ENCODE measurements around the gene OMD. TPM values are rescaled to one million over a fixed set of nuclear protein-coding genes. Genes with fewer than 3 reads are reported as not detected.

Gene OMD, protein sequence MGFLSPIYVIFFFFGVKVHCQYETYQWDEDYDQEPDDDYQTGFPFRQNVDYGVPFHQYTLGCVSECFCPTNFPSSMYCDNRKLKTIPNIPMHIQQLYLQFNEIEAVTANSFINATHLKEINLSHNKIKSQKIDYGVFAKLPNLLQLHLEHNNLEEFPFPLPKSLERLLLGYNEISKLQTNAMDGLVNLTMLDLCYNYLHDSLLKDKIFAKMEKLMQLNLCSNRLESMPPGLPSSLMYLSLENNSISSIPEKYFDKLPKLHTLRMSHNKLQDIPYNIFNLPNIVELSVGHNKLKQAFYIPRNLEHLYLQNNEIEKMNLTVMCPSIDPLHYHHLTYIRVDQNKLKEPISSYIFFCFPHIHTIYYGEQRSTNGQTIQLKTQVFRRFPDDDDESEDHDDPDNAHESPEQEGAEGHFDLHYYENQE
- total RNA-seq (2021; fragmentation: NEBNext Ultra II Directional; extraction: Animal tissue kit (Norgen Biotek cat#: 25700)) (not detected in 2 replicates), polyA plus RNA-seq (2011; rRNA removed) (not detected in 2 replicates), polyA minus RNA-seq (2011; rRNA and poly(A)+ RNA removed) (not detected in 2 replicates)
- polyA plus RNA-seq (2011; cell fraction: cytosol; rRNA removed) = not detected
- not detected for polyA plus RNA-seq (2011; cell fraction: nucleus; rRNA removed)
- polyA plus RNA-seq (2012, experiment 1 of 2) = 0.06 TPM in 1 of 4 replicates, not detected in the others
- polyA plus RNA-seq (2012, experiment 2 of 2) = not detected
- polyA plus RNA-seq (2013, experiment 1 of 2) = not detected
- polyA plus RNA-seq (2013, experiment 2 of 2) = not detected
- not detected for polyA minus RNA-seq (2011; cell fraction: cytosol; rRNA and poly(A)+ RNA removed)
- not detected for polyA minus RNA-seq (2011; cell fraction: nucleus; rRNA and poly(A)+ RNA removed)
- long read RNA-seq, experiment 1 = 0 reads
- long read RNA-seq, experiment 2 = 0 reads

DNA sequence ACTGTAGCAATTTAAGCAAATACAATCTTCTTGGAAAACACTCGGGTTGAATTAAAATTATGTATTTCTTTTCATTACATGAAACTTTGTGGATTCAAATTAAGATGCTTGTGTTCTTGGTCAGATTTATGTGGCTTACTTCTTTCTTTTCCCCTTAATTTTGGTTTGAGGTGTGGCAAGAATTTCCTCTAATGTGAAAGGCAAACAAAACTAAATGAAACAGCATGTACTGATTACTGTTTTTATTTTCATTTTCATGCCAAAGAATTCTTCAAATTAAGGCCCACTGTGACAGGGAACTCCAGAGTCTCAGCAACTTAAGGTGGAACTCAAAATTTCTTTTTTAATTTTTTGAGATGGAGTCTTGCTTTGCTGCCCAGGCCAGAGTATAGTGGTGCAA lies at the start of gene OMD:
OMD (minus strand) TSS at position 132 of the 400 bp plus-strand sequence. CDS start 6,913 bp downstream, outside the sequence.
- Histone ChIP-seq H2AK5ac (ENCODE audit: low read depth, low read length) (no peak within 1 kb of the TSS), H3K79me2 (ENCODE audit: control insufficient read depth in 1 of 2, insufficient read depth in 2 of 2, low read length in 2 of 2) (no peaks in the 10 kb centered on the region), H3K18ac (ENCODE audit: extremely low read depth, low read length) (no peak within 1 kb of the TSS), H3K27me3 (replicated peaks in 1 of 4; ENCODE audit: control insufficient read depth in 3 of 4, extremely low read depth in 1 of 4, insufficient read depth in 3 of 4, low read length in 3 of 4) (no peaks in the 10 kb centered on the region), H3K4me1 (replicated peaks in 1 of 4; ENCODE audit: control insufficient read depth in 3 of 4, insufficient read depth in 4 of 4, low read length in 3 of 4) (peaks cover 0 to 2% (median 0%) of the 10 kb centered on the region in 4 experiments; a peak in 1 of 7 replicates), H3K23me2 (ENCODE audit: low read depth, low read length) (no peaks in the 10 kb centered on the region), H3K23ac (ENCODE audit: insufficient read length) (no peak within 1 kb of the TSS), H3K79me1 (ENCODE audit: low read depth, low read length) (no peaks in the 10 kb centered on the region; the same call in 1 of the 2 replicates), H4K5ac (ENCODE audit: insufficient read length, low read depth, low read length) (no peak within 1 kb of the TSS), H2BK12ac (ENCODE audit: low read depth, low read length) (no peak within 1 kb of the TSS), H3K9ac (replicated peaks in 1 of 4; ENCODE audit: extremely low read depth in 1 of 4, low read depth in 3 of 4, low read length in 3 of 4) (no peak within 1 kb of the TSS), H3K4me3 (ENCODE audit: extremely low read depth in 1 of 4, insufficient read depth in 2 of 4, low read depth in 3 of 4, low read length in 4 of 4) (no peak within 1 kb of the TSS), H2BK15ac (ENCODE audit: low read length) (no peak within 1 kb of the TSS), H3K4me2 (ENCODE audit: insufficient read depth in 1 of 2, low read depth in 2 of 2, low read length in 2 of 2) (no peak within 1 kb of the TSS), H2BK120ac (replicated peaks; ENCODE audit: low read depth, low read length) (no peak within 1 kb of the TSS), H2AFZ (ENCODE audit: low read length) (no peak within 1 kb of the TSS), H4K20me1 (replicated peaks in 1 of 2; ENCODE audit: control insufficient read depth in 1 of 2, insufficient read depth in 2 of 2, low read length in 2 of 2) (no peaks in the 10 kb centered on the region), H3K56ac (replicated peaks; ENCODE audit: insufficient read length, low read depth, low read length) (no peak within 1 kb of the TSS), H3K9me3 (ENCODE audit: insufficient read depth in 2 of 2, low read depth in 1 of 2, low read length in 1 of 2) (no peaks in the 10 kb centered on the region), H3K14ac (ENCODE audit: insufficient read length) (no peak within 1 kb of the TSS), H2BK5ac (ENCODE audit: low read depth, low read length) (no peak within 1 kb of the TSS), H2BK20ac (ENCODE audit: low read length) (no peak within 1 kb of the TSS), H3K4ac (replicated peaks; ENCODE audit: insufficient read length, low read depth, low read length) (no peak within 1 kb of the TSS), H3K27ac (ENCODE audit: low read depth, low read length) (no peak within 1 kb of the TSS), H3K36me3 (ENCODE audit: control insufficient read depth in 2 of 4, insufficient read depth in 4 of 4, low read length in 3 of 4) (no peaks in the 10 kb centered on the region), H4K8ac (ENCODE audit: extremely low read depth, insufficient read depth, low read length) (no peak within 1 kb of the TSS), H4K91ac (replicated peaks; ENCODE audit: insufficient read length, low read length) (no peak within 1 kb of the TSS)
- ChIA-PET CTCF (ENCODE audit: partially characterized antibody) (interaction anchor here (1.7 kb wide), 1 partner anchor 13 kb away, joined by 4 read pairs; no protein-coding TSS in a partner anchor), POLR2A (ENCODE audit: partially characterized antibody) (no interaction called here)
- DNase-seq (ENCODE audit: low read depth in 1 of 2, low spot score in 2 of 2) (no peak), FAIRE-seq (no peak)
- TF ChIP-seq POU5F1 (IDR thresholded peaks at IDR 0.05; ENCODE audit: low read depth, low read length) (no peak), KDM5A (IDR thresholded peaks at IDR 0.05; ENCODE audit: low read length) (no peak), BCL11A (IDR thresholded peaks at IDR 0.05; ENCODE audit: low read depth in 2 of 2, low read length in 2 of 2) (no peak), PHF8 (conservative IDR thresholded peaks at IDR 0.05; ENCODE audit: low read depth, low read length) (no peak), JUN (IDR thresholded peaks at IDR 0.05; ENCODE audit: low read depth, low read length) (no peak), JUND (IDR thresholded peaks at IDR 0.05; ENCODE audit: low read length) (no peak), SIRT6 (IDR thresholded peaks at IDR 0.05; ENCODE audit: low read length) (no peak)
- TF ChIP-seq, protein P1, sequence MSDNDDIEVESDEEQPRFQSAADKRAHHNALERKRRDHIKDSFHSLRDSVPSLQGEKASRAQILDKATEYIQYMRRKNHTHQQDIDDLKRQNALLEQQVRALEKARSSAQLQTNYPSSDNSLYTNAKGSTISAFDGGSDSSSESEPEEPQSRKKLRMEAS (IDR thresholded peaks at IDR 0.05) = no peak
- 87% methylated on average over 1 of the region's 1 CpG; no CpG with 5 or more reads in 1 of the 2 experiments for WGBS, 2 experiments (ENCODE audit: extremely low coverage in 1 of 2, insufficient coverage in 1 of 2, insufficient read length in 1 of 2, insufficient replicate concordance in 2 of 2, low coverage in 1 of 2, low lambda C conversion rate in 2 of 2, missing lambda C conversion rate in 1 of 2)

All from H1 (cell line).